SK-N-SH (cell line): ENCODE results near the gene MAN1B1. TPM values are rescaled to one million over a fixed set of nuclear protein-coding genes. Genes with fewer than 3 reads are reported as not detected.

Experiments
- CTCF ChIA-PET: fragments of 300-600, 350-600 bp; formaldehyde crosslinking; extraction: SDS; loops from one replicate; lab custom pipeline; 2021; lab: Yijun Ruan, JAX
- POLR2A ChIA-PET: fragments of 350-600 bp; sonication (Branson Sonifier 250); formaldehyde crosslinking; extraction: SDS; loops from one replicate; lab custom pipeline; 2020; ENCODE audit warnings: antibody characterized with exemption, inconsistent platforms; lab: Yijun Ruan, JAX
- DNase-seq: peaks from one replicate; pipeline ENCODE4 v3.0.0; 2012
- H2AFZ ChIP-seq: fragments of 200-600 bp; sonication (generic); 2 replicates; pipeline ENCODE4 v1.8.1; 2016; ENCODE audit warnings: antibody characterized with exemption, mild to moderate bottlenecking, low read depth
- H3F3A ChIP-seq: fragments of 200-600 bp; sonication (generic); replicated peaks from 2 replicates; pipeline ENCODE3; 2016; ENCODE audit warnings: antibody characterized with exemption, mild to moderate bottlenecking; ENCODE audit not compliant: insufficient read depth
- H3K27ac ChIP-seq, 2 experiments: fragments of 200-500 bp in 1 of 2; fragments of 200-600 bp in 1 of 2; sonication (Bioruptor generic) in 1 of 2; sonication (generic), shearing (Covaris generic) in 1 of 2; 2 replicates each; pipeline versions ENCODE4 v1.5.1 to v1.6.1; 2014 to 2016; ENCODE audit warnings: low read depth in 2 of 2, inconsistent platforms in 1 of 2, low read length in 1 of 2, mild to moderate bottlenecking in 1 of 2, mixed read lengths in 1 of 2
- H3K27me3 ChIP-seq: fragments of 200-600 bp; sonication (generic), shearing (Covaris generic); 2 replicates; pipeline ENCODE4 v1.6.1; 2016; ENCODE audit warnings: mixed run types; ENCODE audit not compliant: insufficient read depth
- H3K36me3 ChIP-seq, 2 experiments: fragments of 200-500 bp in 1 of 2; fragments of 200-600 bp in 1 of 2; sonication (Bioruptor generic) in 1 of 2; sonication (generic) in 1 of 2; replicated peaks in 1 of 2; 2 replicates each; pipeline versions ENCODE3 to v1.5.1; 2014 to 2016; ENCODE audit warnings: low read length in 1 of 2, mild to moderate bottlenecking in 1 of 2; ENCODE audit not compliant: insufficient read depth in 2 of 2, control insufficient read depth in 1 of 2
- H3K4me1 ChIP-seq, 2 experiments: fragments of 200-500 bp in 1 of 2; fragments of 200-600 bp in 1 of 2; sonication (Bioruptor generic) in 1 of 2; sonication (generic), shearing (Covaris generic) in 1 of 2; 2 replicates each; pipeline versions ENCODE4 v1.5.1 to v1.6.1; 2014 to 2016; ENCODE audit warnings: low read depth in 1 of 2, low read length in 1 of 2, mixed run types in 1 of 2; ENCODE audit not compliant: insufficient read depth in 2 of 2, control insufficient read depth in 1 of 2
- H3K4me2 ChIP-seq: fragments of 200-600 bp; sonication (generic), shearing (Covaris generic); 2 replicates; pipeline ENCODE4 v1.6.1; 2017; ENCODE audit warnings: mixed run types
- H3K4me3 ChIP-seq, 2 experiments: fragments of 200-500 bp in 1 of 2; fragments of 200-600 bp in 1 of 2; sonication (Bioruptor generic) in 1 of 2; sonication (generic), shearing (Covaris generic) in 1 of 2; 2 replicates each; pipeline versions ENCODE4 v1.5.1 to v1.8.1; 2014 to 2016; ENCODE audit warnings: low read depth in 2 of 2, inconsistent platforms in 1 of 2, low read length in 1 of 2, mild to moderate bottlenecking in 1 of 2, mixed read lengths in 1 of 2, moderate library complexity in 1 of 2
- H3K79me2 ChIP-seq: fragments of 200-600 bp; sonication (generic); 2 replicates; pipeline ENCODE4 v1.8.1; 2017; ENCODE audit warnings: mild to moderate bottlenecking; ENCODE audit not compliant: insufficient read depth
- H3K9ac ChIP-seq: fragments of 200-600 bp; sonication (generic); 2 replicates; pipeline ENCODE4 v1.6.1; 2017; ENCODE audit warnings: mixed run types
- H3K9me2 ChIP-seq: fragments of 200-600 bp; sonication (generic); 2 replicates; pipeline ENCODE4 v1.6.1; 2017; ENCODE audit warnings: mixed run types
- H3K9me3 ChIP-seq: fragments of 200-600 bp; sonication (generic); 2 replicates; pipeline ENCODE4 v1.6.1; 2017; ENCODE audit warnings: mixed run types, mild to moderate bottlenecking, moderate library complexity
- H4K20me1 ChIP-seq: fragments of 200-600 bp; sonication (generic); 2 replicates; pipeline ENCODE4 v1.6.1; 2017; ENCODE audit warnings: mild to moderate bottlenecking, mixed run types; ENCODE audit not compliant: insufficient read depth
- CHD2 ChIP-seq: fragments of 150-350 bp; IDR thresholded peaks from 2 replicates; pipeline ENCODE4 v1.6.1; 2018; ENCODE audit warnings: low read length; ENCODE audit not compliant: partially characterized antibody
- EP300 ChIP-seq, 2 experiments: IDR thresholded peaks; 2 replicates each; pipeline versions ENCODE4 v1.4.0 to v1.6.1; 2012; ENCODE audit warnings: borderline replicate concordance in 1 of 2, low read depth in 1 of 2, low read length in 1 of 2
- EZH2phosphoT487 ChIP-seq: fragments of 200-600 bp; sonication (generic); IDR thresholded peaks from 2 replicates; pipeline ENCODE4 v1.6.1; 2017; ENCODE audit warnings: low read depth, mixed run types, mild to moderate bottlenecking, antibody characterized with exemption, moderate library complexity, borderline replicate concordance
- FOSL2 ChIP-seq: IDR thresholded peaks from 2 replicates; pipeline ENCODE4 v1.4.0; 2012; ENCODE audit warnings: low read depth, mild to moderate bottlenecking, moderate library complexity, borderline replicate concordance
- GATA2 ChIP-seq: sonication (generic); formaldehyde crosslinking; IDR thresholded peaks from 2 replicates; pipeline ENCODE4 v1.5.0; 2020; ENCODE audit warnings: mild to moderate bottlenecking, missing genetic modification reagents
- JUND ChIP-seq: IDR thresholded peaks from 2 replicates; pipeline ENCODE4 v1.4.0; 2012
- NFIC ChIP-seq: IDR thresholded peaks from 2 replicates; pipeline ENCODE4 v1.4.0; 2012; ENCODE audit warnings: borderline replicate concordance
- RAD21 ChIP-seq: IDR thresholded peaks from 2 replicates; pipeline ENCODE4 v1.6.1; 2012; ENCODE audit warnings: mild to moderate bottlenecking, low read length
- RCOR1 ChIP-seq: fragments of 150-350 bp; IDR thresholded peaks from 2 replicates; pipeline ENCODE4 v1.6.1; 2017; ENCODE audit warnings: antibody characterized with exemption, low read length
- RFX5 ChIP-seq: IDR thresholded peaks from 2 replicates; pipeline ENCODE4 v1.6.1; 2012; ENCODE audit warnings: mild to moderate bottlenecking, improper control_type of control experiment, low read length
- TAF1 ChIP-seq: IDR thresholded peaks from 2 replicates; pipeline ENCODE4 v1.6.1; 2012; ENCODE audit warnings: low read depth, mild to moderate bottlenecking, low read length, moderate library complexity, borderline replicate concordance
- TCF12 ChIP-seq: IDR thresholded peaks from 2 replicates; pipeline ENCODE4 v1.4.0; 2012
- TEAD4 ChIP-seq: IDR thresholded peaks from 2 replicates; pipeline ENCODE4 v1.4.0; 2012; ENCODE audit warnings: mild to moderate bottlenecking, borderline replicate concordance; ENCODE audit not compliant: insufficient read depth
- WGBS: methylation state at CpG from one replicate; pipeline ENCODE4 v1.1.6; 2017; ENCODE audit warnings: low lambda C conversion rate; 5-methylcytosine and 5-hydroxymethylcytosine counted together
- polyA plus RNA-seq, 3 experiments: library from polyadenylated mRNA; depleted of rRNA; stranded (reverse); fragments of >200 nt; gene quantifications; 2 replicates each; pipeline ENCODE4 v1.2.3, GENCODE V29; 2012
- TF ChIP-seq, protein P1 (sequence below): IDR thresholded peaks from 2 replicates; pipeline ENCODE4; 2012
- TF ChIP-seq, protein P2 (sequence below): fragments of 150-350 bp; IDR thresholded peaks from 2 replicates; pipeline ENCODE4 v1.6.1; 2016; ENCODE audit warnings: mild to moderate bottlenecking, low read depth, low read length
- TF ChIP-seq, protein P3 (sequence below): IDR thresholded peaks from 2 replicates; pipeline ENCODE4 v1.6.1; 2012; ENCODE audit warnings: mild to moderate bottlenecking, low read depth, low read length, moderate library complexity

Gene MAN1B1
- polyA plus RNA-seq, 1 of the 3 experiments (the other 2 are of a cell fraction) = 57.8 TPM

DNA sequence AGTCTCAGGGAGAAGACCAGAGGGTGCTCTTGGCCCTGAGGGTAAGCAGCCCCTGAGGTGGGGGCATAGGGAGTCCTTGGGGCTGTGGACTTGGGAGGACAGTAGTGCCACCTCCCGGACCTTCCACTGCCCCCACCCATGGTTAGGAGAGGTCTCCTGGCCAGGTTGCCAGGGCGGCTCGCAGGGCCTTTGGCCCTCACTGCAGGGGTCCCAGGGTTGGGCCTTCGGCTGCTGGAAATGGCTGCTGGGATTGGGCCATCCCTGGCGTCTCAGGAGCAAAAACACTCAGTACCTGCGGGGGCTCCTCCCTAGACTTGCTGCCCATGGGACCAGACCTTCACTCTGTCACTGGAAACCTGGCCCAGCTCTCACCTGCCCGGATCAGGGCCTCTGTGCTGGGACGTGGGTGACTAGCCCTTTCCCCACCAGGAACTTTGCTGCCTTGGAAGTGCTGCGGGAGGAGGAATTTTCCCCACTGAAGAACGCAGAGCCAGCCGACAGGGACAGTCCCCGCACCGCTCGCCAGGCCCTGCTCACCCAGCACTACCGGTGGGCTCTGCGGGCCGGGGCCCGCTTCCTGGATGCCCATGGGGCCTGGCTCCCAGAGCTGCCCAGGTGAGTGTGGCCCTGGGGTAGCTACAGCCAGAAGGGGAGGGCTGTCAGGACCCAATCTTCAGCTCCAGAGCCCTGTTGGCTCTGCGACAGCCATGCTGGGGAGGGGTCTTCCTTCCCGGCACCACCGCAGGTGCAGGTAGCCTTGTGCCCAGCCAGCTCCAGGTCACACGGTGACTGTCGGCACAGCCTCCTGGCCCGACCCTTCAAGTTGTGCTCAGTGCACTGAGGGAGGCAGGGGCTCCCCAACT, 6.3 kb upstream of the MAN1B1 start:
- Histone ChIP-seq H3F3A (peaks cover 21% of the 10 kb centered on the region), H3K79me2 (no peaks in the 10 kb centered on the region), H3K9me2 (no peaks in the 10 kb centered on the region), H3K4me3 (no peak overlapping the region), H3K9ac (no peak overlapping the region), H2AFZ (no peak overlapping the region), H3K27ac (no peak overlapping the region), H3K4me2 (no peak overlapping the region), H3K36me3 (peaks cover 3 to 8% of the 10 kb centered on the region in 2 experiments), H3K27me3 (no peaks in the 10 kb centered on the region)
- ChIA-PET POLR2A (no interaction called here), CTCF (interaction anchor here (1.4 to 2.1 kb wide), 7 partner anchors 11 to 311 kb away, joined by 3 to 9 read pairs (median 5); partner anchors contain the start of genes NPDC1 and SAPCD2)
- 93% methylated on average over 6 of the region's 24 CpGs for WGBS
- no peak for DNase-seq
- TF ChIP-seq RCOR1 (no peak), NFIC (no peak), JUND (no peak), EZH2phosphoT487 (no peak), TCF12 (no peak), RAD21 (no peak), GATA2 (CRISPR knock-in tag) (no peak), CHD2 (no peak)
- TF ChIP-seq, protein P1, sequence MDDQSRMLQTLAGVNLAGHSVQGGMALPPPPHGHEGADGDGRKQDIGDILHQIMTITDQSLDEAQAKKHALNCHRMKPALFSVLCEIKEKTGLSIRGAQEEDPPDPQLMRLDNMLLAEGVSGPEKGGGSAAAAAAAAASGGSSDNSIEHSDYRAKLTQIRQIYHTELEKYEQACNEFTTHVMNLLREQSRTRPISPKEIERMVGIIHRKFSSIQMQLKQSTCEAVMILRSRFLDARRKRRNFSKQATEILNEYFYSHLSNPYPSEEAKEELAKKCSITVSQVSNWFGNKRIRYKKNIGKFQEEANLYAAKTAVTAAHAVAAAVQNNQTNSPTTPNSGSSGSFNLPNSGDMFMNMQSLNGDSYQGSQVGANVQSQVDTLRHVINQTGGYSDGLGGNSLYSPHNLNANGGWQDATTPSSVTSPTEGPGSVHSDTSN = no peak
- TF ChIP-seq, protein P2, sequence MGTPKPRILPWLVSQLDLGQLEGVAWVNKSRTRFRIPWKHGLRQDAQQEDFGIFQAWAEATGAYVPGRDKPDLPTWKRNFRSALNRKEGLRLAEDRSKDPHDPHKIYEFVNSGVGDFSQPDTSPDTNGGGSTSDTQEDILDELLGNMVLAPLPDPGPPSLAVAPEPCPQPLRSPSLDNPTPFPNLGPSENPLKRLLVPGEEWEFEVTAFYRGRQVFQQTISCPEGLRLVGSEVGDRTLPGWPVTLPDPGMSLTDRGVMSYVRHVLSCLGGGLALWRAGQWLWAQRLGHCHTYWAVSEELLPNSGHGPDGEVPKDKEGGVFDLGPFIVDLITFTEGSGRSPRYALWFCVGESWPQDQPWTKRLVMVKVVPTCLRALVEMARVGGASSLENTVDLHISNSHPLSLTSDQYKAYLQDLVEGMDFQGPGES = no peak
- TF ChIP-seq, all 33 proteins: peak for 0
- no peaks in the 10 kb centered on the region for H3K9me3 ChIP-seq
- H3K4me1 ChIP-seq = peaks cover 9 to 10% of the 10 kb centered on the region in 2 experiments; a peak in 2 of 4 replicates
- no peaks in the 10 kb centered on the region for H4K20me1 ChIP-seq

DNA sequence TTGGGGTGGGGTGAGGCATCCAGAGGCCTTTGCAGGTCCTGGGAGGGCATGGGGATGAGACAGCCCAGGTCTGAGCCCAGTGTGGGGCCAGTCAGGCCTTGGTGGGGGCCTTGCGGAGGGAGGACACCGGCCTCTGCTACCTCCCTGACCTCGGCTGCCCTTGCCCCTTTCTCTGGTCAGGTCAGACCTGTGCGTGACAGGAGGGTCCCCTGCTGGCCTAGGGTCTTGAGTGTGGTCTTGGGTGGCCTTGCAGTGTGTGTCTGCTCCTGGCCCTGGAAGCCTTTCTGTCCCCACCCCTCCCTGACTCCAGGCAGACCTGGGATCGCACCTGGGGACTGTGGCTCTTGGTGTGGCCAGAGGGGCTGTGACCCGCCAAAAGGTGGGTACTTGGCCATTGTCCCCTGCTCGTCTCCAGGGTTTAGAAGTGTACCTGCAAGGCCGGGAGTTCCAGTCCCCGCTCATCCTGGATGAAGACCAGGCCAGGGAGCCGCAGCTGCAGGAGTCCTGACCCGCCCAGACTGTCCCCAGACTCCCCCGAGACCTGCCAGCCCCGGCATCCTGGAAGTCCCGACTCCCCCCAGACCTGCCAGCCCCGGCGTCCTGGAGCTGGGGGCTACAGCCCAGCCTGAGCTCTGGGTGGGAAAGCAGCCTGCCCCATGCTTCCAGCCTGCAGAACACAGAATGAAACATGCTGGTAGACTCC, 4.4 kb upstream of the MAN1B1 start:
- no peak for DNase-seq
- H3K9ac ChIP-seq = no peak overlapping the region
- H3K9me3 ChIP-seq = no peaks in the 10 kb centered on the region
- H3K79me2 ChIP-seq = 0 out of 2 replicates have a peak, but pooled peaks cover under 1% of the 10 kb centered on the region
- H3K27me3 ChIP-seq = no peaks in the 10 kb centered on the region
- POLR2A ChIA-PET = interaction anchor here (0.9 kb wide), 1 partner anchor 158 kb away, joined by 3 read pairs; no protein-coding TSS in a partner anchor
- no peaks in the 10 kb centered on the region for H4K20me1 ChIP-seq
- WGBS = 93% methylated on average over 6 of the region's 16 CpGs
- 0 out of 4 replicates have a peak overlapping the region, but pooled peaks of 1 of the 2 experiments have one; percentile 85 for H3K27ac ChIP-seq
- H2AFZ ChIP-seq = no peak overlapping the region
- no peak overlapping the region for H3K4me3 ChIP-seq
- H3K4me1 ChIP-seq = peaks cover 11 to 15% of the 10 kb centered on the region in 2 experiments; a peak in 2 of 4 replicates
- H3K4me2 ChIP-seq = no peak overlapping the region
- H3K36me3 ChIP-seq = peaks cover 3 to 8% of the 10 kb centered on the region in 2 experiments
- H3F3A ChIP-seq = peaks cover 18% of the 10 kb centered on the region
- TF ChIP-seq TEAD4 (no peak), RFX5 (no peak), TAF1 (no peak), EZH2phosphoT487 (no peak), FOSL2 (no peak), JUND (no peak), EP300 (IDR thresholded peaks at IDR 0.05; ENCODE audit: borderline replicate concordance in 1 of 2, low read depth in 1 of 2, low read length in 1 of 2) (no peak)
- TF ChIP-seq, protein P2 = no peak
- TF ChIP-seq, protein P3, sequence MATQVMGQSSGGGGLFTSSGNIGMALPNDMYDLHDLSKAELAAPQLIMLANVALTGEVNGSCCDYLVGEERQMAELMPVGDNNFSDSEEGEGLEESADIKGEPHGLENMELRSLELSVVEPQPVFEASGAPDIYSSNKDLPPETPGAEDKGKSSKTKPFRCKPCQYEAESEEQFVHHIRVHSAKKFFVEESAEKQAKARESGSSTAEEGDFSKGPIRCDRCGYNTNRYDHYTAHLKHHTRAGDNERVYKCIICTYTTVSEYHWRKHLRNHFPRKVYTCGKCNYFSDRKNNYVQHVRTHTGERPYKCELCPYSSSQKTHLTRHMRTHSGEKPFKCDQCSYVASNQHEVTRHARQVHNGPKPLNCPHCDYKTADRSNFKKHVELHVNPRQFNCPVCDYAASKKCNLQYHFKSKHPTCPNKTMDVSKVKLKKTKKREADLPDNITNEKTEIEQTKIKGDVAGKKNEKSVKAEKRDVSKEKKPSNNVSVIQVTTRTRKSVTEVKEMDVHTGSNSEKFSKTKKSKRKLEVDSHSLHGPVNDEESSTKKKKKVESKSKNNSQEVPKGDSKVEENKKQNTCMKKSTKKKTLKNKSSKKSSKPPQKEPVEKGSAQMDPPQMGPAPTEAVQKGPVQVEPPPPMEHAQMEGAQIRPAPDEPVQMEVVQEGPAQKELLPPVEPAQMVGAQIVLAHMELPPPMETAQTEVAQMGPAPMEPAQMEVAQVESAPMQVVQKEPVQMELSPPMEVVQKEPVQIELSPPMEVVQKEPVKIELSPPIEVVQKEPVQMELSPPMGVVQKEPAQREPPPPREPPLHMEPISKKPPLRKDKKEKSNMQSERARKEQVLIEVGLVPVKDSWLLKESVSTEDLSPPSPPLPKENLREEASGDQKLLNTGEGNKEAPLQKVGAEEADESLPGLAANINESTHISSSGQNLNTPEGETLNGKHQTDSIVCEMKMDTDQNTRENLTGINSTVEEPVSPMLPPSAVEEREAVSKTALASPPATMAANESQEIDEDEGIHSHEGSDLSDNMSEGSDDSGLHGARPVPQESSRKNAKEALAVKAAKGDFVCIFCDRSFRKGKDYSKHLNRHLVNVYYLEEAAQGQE = no peak
- no peaks in the 10 kb centered on the region for H3K9me2 ChIP-seq
- CTCF ChIA-PET = interaction anchor here (1.0 to 2.4 kb wide), 8 partner anchors 13 to 145 kb away, joined by 3 to 11 read pairs (median 6); partner anchors contain the start of genes NPDC1, RNF224 and SAPCD2
